NK-92 (cell line): Measurements from ENCODE around the gene MKS1.

ENCODE experiments used
- DNase-seq: peaks from one replicate; lab custom pipeline; 2025; ENCODE audit not compliant: unreplicated experiment; lab: John Stamatoyannopoulos, UW

Gene MKS1

GRCh38 chr17:58245428-58246103 lies 26.5 kb upstream of the MKS1 start:
- no peak for DNase-seq

GRCh38 chr17:58244963-58245362 lies 25.9 kb upstream of the MKS1 start:
- DNase-seq: no peak

DNA sequence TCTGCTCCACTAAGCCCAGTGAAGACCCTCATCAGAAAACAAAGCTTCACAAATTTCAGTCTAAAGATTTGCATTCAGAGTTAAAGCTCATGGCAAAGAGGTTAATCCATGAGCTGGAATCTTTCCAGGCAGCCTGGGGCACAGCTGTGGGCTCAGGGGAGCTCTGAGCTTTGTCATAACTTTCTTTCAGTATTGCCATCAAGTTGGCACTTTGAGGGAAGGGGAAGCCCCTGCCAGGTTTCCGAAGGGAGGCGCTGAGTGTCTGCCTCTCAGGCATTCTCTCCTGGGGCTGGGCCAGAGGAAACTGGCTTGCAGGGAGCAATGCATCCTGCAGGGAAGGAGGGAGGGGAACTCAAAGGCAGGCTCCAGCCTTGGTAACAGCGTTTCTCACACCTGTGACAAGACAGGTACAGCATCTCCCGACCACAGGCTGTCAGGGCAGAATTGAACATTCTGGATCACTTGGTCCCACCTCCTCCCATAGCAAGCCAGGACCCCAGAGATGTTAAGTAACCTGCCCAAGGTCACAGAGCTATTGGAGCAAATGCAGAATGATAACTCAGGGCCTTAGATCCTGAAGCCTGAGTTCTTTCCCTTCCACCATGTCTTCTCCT lies 23.2 kb upstream of the MKS1 start:
- no peak for DNase-seq

GRCh38 chr17:58239987-58240386 lies 20.9 kb upstream of the MKS1 start:
- no peak for DNase-seq

DNA sequence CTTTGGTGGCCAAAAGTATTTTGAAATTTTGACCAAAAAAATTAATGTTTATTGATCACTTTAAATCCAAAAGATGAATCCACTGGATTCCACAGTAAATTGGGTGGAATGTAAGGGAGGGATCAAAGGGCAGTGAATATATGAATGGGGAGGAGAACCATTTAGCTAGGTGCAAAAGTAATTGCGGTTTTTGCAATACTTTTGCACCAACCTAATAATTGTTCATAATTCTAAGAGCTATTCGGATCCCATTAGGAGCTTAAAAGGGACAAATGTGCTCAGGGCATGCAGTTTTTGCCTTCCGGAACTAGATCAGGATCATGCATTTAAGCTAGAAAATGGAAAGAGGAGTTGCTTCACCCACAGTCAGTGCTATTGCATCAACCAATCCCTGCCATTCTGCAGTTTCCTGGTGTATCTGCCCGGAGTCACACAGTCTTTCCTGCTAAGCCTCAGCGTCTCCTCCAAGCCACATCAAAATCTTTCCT lies 19.1 kb upstream of the MKS1 start, which contains the start of gene LPO:
Gene LPO (plus strand): TSS at position 438 of the 488 bp plus-strand sequence. CDS start 4,396 bp downstream, outside the sequence.
- no peak for DNase-seq

GRCh38 chr17:58236394-58236793 lies 17.3 kb upstream of the MKS1 start:
- no peak for DNase-seq

GRCh38 chr17:58235821-58236220 lies 16.8 kb upstream of the MKS1 start:
- DNase-seq: no peak

GRCh38 chr17:58234512-58234911 lies 15.5 kb upstream of the MKS1 start:
- no peak for DNase-seq

- no peak for DNase-seq
Observed at GRCh38 chr17:58233543-58233942, 14.5 kb upstream of the MKS1 start.

DNA sequence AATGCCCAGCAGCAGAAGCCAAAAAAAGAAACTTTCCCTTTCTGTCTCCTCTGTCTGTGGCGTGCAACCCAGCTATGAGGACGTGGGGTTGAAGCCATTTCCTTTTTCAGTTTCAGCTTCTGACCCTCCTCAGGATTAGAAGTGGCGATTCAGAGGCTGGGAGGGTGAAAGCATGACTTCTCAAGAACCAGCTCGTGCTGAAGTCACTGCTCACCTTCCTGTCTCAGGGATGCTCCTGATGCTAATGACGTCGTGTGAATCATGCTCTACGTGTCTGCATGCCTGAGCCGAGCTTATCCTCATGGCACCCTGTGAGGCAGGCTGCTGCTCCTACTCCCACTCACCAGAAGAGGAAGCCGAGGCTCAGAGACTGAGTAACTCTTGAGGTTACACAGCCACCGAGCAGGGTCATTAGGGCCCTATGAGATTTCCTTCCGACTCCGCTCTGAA lies 13.7 kb upstream of the MKS1 start:
- DNase-seq: no peak

- no peak for DNase-seq
Observed at GRCh38 chr17:58231641-58232040, 12.6 kb upstream of the MKS1 start.

DNA sequence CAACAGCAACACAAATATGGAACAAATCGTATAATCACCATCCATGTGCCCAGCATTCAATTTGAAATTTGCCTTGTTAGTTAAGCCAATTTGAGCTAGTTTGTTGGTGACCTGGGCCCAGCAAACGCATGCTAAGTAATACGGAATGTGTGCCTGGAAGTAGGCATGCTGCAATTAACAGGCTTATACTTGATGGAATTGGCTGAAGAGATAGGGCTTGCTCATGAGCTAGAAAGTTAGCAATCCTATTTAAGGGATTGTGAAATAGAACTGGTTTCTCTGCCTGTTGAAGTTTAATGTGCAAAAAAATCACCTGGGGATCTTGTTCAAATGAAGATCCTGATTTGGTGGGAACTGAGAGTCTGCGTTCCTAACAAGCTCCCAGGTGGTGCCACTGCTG lies 10.8 kb upstream of the MKS1 start:
- no peak for DNase-seq

DNA sequence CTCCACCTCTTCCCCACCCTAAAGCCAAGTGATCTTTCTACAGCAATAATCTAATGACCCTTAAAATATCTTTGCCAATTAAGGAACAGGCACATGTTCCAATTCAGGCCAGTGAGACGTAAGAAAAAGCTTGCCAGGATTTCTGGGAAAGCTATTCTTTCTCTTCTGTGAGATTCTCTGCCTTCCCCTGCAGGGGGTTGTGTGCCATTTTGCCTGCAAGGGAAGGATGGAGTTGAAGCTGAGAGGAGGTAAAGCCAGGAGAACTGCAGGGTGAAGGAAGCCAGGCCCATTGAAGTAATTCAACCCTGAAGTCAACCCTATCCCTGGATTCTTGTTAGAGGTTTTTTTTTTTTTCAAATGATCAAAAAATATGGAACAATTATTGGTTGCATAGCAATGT lies 10.3 kb upstream of the MKS1 start:
- no peak for DNase-seq

DNA sequence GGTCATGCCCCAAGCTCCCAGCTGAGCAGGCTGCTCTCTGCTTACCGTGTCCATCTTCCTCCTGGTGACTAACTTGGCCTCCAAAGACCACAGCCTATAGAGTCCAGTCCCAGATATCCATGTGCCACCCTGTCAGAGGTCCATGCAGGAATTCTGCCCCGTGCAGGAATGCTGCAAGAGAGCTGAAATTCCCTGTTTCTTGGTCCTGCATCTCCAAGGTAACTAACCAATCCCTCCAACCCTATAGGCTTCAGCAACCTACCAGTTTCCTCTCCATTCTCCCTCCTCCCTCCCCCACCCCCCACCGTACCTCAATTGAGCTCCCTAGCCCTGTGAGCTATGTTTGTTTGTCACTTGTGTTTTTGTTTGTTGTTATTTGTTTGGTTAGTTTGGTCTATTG lies 9.6 kb upstream of the MKS1 start:
- DNase-seq: no peak

- no peak for DNase-seq
Observed at GRCh38 chr17:58227733-58228132, 8.7 kb upstream of the MKS1 start.

GRCh38 chr17:58224315-58224714 lies 5.3 kb upstream of the MKS1 start:
- no peak for DNase-seq

DNA sequence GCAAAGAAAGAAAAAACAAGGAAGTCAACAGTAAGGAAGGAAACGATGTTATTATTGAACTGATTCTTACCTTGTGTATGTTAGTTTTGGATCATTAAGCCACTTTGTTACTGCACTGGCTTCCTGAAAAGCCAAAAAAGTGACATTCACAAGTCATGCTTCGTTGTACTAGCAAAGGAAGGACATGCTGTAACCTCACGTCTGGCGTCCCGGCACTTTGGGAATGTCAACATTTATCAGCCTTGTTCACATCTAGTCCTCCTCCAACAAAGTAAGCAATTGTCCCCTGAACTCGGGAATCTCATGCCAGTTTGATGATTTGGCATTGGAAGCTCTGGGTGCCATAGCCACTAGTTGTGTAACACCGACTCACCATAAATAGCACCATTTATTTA lies 731 bp upstream of the MKS1 start:
- no peak for DNase-seq

GRCh38 chr17:58217766-58218165 lies 1.3 kb downstream of the MKS1 start:
- DNase-seq: no peak

GRCh38 chr17:58215685-58216084 lies 3.4 kb downstream of the MKS1 start:
- no peak for DNase-seq

- DNase-seq: no peak
Observed at GRCh38 chr17:58210922-58211321, 8.1 kb downstream of the MKS1 start.

DNA sequence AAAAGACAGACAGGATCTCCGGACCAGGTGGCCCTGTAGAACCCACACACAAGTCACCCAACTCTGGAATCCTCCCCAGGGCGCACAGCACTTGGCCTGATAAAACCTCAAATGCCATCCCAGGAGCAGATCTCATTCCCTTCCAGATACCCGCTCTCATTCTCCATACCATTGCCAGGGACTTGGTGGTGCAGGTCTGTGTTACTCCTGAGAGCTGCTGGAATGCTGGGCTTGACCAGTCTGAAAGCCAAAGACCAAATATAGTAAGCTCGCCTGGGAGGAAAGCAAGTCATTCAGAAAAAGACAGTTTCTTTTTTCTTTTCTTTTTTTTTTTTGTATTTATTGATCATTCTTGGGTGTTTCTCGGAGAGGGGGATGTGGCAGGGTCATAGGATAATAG lies 10.7 kb downstream of the MKS1 start:
- DNase-seq: no peak

DNA sequence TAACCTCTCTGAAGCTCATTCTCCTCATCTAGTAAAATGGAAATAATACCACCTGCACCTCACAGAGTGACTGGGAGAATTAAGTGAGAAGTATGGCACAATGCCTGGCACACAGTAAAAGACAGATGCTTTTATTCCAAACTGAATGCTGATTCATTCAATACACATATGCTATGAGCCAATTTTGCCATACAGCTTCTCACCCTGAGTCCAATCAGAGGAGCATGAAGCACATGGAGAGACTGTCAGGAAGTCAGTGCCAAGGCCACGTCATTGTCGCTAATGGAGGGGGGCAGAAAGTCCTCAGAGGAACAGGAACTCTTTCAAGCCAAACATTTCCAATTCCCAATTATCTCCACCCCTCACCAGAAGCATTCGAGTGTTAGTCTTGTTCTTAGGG lies 11.6 kb downstream of the MKS1 start:
- no peak for DNase-seq

DNA sequence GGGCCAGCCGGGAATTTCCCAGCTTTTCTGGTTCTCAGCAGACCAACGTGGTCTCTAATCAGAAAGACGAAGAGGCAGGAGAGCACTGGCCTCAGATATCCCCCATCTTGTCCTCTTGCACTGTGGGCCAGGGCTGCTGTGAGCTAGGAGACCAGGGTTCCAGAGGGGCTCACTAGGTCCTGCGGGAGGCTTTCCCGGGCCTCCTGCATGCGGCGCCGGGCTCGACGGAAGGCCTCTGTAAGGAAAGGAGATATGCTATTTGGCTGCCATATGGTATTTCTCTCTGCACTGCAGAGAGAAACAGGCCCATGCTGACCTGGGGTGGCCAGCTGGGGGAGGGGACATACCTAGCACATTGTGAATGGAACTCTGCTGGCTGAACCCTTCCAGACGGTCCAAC lies 13.1 kb downstream of the MKS1 start:
- no peak for DNase-seq
